Activated CD8-positive, alpha-beta memory T cell treated with anti-CD3 and anti-CD28 coated beads for 1 hour (primary cell): ENCODE data around the gene PTF1A.

Experiments used
- DNase-seq, 2 donors: peaks; one replicate each; pipeline ENCODE4 v3.0.0-alpha.2; 2020; ENCODE audit warnings: low read depth in 1 of 2; ENCODE audit errors: extremely low read depth in 1 of 2

Gene PTF1A

DNA sequence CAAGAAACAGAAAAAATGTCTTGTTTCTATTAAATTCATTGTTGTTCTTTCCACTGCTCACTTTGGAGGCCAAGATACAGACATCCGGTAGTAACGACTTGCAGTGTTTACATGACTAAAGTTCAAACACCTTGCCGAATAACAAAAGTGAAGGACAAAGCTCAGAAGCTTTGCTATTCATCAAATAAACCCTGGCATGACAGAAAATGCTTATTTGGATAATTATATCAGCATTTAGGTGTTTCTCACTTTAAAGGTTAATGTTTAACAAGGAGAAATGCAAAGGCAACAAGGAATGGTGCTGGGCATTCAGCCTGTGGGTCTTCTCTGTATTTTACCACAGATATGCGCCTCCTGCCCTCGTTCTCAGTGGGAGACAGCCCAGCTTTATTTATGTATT lies 5.4 kb upstream of the PTF1A start:
- no peak for DNase-seq

DNA sequence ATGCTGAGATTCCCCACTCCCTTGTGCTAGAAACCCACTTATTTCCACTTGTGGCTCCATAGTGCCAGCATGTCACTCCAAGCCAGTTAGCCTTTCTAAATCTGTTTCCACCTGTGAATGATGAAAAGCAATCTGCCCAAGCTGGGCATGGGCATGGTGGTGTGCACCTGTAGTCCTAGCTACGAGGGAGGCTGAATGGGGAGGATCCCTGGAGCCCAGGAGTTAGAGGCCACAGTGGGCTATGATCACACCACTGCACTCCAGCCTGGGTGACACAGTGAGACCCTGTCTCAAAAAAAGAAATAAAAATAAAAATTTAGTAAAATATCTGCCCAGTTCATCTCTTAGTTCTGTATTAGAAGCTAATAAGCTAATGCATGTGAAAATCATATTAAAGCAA lies 5.0 kb upstream of the PTF1A start:
- no peak for DNase-seq

DNA sequence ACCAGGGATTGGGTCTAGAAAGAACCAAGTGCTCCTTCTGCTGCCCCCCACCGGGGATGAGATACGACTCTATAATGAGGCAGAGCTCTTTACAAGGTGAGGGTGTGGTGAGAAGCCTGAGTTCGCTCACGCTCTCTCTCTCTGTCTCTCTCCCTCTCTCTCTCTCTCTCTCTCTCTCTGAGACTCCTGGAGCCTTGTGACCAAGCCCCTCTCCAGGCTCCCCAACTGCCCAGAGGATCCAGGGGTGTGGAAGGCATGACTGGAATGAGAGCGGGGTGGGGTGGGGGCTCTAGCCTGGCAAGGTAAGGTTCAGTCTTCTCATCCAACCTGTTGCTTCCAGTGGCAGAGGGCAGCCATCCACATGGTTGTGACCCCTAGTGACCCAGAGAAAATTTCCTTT lies 3.1 kb upstream of the PTF1A start:
- DNase-seq: no peak

DNA sequence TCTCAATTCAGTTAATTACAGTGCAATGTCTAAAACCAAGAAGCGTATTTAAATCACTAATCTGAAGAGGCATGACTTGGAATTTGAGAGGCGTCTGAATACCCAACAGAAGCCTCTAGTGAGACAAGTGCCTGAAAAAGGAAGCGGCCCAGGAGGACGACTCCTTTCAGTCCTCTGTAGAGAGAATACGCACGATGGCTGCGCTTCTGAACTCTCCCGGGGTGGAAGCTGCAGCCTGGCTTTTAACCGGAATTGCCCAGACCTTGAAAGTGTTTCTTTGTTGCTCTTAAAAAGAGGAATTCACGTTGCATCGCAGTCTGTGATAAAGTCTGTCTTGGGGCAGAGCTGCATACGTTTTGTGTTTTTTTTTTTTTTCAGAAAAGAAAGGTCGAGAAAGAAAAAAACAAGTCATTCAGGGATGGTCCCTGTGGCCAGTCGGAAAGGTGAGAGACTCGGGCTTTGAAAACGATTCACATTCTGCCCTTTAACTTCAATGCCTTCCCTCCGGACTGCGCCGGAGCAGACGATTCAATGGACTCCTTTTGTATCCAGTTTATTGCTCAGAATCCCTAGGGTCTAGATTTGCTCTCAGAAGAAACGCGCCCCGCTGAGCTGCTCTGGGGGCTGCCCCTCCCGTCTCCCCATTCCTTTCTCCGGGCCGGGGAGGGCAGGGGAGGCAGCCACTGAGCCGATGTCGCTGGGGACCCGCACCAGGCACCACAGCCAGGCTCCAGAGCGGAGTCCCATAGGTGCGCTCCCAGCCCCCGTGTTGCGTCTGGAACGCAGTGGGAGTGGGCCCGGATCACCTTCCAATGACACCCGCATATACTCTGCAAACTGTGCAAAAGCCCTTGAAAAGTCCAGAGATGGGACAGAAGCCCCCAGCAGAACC lies 994 bp upstream of the PTF1A start:
- DNase-seq: no peak

DNA sequence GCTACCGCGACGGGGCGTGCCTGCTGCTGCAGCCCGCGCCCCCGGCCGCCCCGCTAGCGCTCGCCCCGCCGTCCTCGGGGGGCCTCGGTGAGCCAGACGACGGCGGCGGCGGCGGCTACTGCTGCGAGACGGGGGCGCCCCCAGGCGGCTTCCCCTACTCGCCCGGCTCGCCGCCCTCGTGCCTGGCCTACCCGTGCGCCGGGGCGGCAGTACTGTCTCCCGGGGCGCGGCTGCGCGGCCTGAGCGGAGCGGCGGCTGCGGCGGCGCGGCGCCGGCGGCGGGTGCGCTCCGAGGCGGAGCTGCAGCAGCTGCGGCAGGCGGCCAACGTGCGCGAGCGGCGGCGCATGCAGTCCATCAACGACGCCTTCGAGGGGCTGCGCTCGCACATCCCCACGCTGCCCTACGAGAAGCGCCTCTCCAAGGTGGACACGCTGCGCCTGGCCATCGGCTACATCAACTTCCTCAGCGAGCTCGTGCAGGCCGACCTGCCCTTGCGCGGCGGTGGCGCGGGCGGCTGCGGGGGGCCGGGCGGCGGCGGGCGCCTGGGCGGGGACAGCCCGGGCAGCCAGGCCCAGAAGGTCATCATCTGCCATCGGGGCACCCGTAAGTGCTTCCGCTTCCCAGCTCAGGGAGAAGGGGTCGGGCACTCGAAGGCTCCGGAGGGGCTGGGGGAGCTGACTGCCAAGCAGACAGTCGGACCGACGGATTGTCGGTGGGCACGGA lies 761 bp downstream of the PTF1A start:
- no peak for DNase-seq

DNA sequence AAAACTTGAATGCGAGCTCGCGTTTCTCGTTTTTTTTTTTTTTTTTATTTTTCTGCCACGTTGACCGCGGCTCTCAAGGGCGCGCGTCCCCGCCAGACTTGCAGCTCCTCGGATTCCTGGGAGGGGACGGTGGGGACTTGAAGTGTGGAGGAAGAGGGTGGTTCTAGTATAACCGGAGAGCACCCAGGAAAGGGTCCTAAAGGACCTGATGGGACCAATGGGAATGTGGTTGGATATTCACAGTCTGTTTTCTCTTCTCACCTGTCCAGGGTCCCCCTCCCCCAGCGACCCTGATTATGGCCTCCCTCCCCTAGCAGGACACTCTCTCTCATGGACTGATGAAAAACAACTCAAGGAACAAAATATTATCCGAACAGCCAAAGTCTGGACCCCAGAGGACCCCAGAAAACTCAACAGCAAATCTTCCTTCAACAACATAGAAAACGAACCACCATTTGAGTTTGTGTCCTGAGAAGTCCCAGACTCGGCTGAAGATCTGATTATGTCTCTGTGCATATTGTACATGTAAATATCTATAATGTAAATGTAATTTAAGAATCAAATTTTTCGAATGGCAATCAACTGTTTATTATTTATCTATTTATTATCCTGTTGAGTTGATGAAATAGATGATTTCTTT lies 1.4 kb downstream of the PTF1A start:
- no peak for DNase-seq

DNA sequence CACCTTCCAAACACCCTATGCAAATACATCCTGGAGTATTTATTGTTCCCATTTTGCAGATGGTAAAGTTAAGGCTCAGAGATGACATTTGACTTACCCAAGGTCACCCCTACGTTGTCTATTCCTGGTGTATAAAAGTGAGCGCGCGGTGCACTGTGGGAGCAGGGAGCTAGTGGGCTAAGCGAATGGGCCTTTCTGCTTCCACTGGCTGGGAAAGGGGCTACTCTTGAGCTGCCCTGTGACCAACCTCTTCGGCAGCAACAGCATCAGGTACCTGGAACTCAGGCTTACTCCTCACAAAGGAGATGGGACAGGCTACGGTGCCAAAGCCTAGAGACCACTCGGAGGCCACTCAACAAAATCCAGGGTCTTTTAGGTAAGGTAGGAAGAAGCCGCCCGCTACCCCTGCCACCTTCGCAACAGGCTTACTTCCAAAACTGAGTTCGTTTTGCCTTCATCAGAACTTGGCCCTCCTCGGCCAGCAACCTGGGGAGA lies 2.4 kb downstream of the PTF1A start:
- DNase-seq: no peak

DNA sequence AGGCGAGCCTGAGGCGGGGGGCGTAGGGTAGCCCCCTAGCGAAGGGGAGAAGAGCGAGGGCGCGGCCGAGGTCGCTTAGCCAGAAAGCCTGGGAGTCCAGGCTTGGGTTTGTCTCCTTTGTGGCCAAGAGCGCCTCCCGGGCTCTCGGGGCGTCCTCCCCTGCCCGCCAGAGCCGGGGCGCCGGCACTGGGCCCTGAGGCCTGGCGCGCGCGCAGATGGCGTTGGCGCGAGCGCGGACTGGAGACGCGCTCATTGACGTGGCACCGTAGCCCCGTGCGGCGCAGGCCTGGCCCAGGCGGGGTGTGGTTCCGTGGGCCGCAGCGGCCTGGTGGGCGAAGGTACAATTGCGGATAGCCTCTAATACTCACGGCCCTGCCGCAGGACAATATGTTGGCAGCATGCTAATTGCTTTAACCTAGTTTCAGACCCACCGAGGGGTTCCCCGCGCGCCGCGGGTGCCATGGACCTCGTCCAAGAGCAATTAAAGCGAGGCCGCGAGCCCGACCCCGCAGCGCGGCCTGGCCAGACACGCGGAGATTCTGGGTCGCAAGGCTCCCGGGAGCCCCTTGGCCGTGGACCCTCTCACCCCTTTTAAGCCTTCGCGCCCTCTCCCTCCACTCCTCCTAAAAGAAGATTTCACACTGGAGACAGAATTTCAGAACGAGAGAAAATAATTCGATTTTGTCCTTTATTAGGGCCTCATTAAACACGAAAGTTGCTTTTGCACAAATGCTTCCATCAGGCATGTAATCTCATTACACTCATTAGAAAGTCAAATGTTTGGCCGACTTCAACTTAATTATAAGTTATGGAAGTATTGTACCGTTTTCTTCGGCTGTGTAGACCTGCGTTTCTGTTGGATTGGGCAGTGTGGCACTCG lies 3.1 kb downstream of the PTF1A start:
- DNase-seq: no peak

DNA sequence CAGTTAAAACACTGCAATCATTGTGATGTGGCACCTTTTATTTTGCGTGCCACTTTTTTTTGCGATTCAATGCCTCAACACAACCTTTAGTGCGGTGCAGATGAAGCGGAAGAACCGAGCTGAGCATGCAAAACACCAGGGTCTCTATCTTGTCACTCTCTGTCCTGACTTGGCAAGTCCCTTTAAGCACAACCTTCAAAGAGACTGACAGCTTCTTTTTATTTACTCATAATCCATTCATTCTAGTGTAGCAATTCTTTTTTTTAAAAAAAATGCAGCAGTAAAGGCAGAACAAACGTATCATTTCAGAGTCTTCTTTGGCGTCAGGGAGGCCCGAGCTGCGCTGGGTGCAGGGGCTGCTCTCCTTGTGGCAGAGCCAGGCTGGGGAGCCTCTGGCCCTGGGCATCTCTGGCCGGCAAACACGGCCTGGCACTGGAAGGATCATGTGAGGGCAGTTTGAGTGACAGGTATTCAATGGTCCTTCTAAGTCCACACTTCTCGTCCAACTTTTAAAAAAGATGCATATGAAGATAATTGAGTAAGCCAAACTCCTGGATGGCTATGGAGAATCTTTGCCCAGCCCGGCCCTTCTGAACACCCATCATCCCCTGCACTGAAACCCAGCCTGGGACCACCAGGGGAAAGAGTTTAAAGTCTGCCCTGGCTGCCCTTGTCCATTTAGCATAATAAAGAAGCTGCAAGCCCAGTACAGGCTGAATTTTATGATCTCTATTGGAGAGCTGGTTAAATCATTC lies 3.9 kb downstream of the PTF1A start:
- no peak for DNase-seq

DNA sequence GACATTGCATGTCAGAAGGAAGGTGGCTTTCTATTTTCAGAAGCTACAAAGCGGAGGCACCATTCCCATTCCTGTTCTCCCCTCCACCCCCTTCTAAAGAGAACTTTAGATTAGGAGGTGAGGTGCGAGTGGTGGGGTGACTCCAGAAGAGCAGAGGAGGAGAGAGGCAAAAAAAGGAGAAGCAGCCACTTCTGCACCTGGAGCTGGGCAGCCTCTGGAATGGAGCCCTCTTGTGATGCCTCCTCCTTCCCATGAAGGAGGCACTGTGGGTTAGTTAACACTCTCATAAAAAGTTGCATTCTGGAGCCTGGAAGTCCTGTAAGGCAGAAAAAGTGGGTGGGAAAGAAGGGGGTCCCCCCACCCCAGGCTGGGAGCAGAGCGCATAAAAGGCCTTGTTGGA lies 4.8 kb downstream of the PTF1A start:
- DNase-seq: no peak

DNA sequence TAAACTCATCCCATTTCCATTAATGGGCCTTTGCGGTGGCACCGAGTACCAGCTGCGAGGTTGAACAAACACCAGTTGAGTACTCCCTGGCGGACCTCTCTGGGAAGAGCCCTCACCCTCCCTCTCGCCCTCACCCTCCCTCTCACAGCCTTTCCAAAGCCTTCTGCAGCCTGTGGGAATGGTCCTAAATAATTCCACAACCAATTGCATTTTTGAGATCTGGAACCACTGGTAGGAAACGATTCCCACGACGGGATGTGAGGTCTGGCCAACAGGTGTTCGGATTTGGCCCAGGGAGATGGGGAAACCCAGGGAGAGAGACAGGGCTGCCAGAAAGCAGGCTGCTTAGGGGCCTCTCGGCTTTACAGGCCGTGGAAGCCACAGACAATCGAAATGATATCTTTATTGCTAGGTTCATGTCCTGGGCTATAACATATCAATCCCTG lies 5.3 kb downstream of the PTF1A start:
- DNase-seq: no peak

DNA sequence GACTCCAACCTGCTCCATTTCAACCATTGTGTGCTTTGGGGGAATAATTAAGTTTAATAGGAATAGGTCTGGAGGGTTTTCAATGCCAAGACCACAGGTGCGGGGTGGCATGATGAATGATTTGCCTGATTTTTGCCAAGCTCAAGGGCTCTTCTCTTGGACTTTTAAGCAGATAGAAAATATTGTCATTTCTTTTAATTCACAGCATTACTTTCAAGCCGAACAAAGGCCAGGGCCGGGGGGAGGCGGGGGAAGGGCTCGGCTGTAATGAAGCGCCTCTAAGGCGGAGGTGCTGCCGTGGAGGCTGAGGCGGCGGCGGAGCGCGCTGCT lies 6.5 kb downstream of the PTF1A start:
- no peak for DNase-seq

DNA sequence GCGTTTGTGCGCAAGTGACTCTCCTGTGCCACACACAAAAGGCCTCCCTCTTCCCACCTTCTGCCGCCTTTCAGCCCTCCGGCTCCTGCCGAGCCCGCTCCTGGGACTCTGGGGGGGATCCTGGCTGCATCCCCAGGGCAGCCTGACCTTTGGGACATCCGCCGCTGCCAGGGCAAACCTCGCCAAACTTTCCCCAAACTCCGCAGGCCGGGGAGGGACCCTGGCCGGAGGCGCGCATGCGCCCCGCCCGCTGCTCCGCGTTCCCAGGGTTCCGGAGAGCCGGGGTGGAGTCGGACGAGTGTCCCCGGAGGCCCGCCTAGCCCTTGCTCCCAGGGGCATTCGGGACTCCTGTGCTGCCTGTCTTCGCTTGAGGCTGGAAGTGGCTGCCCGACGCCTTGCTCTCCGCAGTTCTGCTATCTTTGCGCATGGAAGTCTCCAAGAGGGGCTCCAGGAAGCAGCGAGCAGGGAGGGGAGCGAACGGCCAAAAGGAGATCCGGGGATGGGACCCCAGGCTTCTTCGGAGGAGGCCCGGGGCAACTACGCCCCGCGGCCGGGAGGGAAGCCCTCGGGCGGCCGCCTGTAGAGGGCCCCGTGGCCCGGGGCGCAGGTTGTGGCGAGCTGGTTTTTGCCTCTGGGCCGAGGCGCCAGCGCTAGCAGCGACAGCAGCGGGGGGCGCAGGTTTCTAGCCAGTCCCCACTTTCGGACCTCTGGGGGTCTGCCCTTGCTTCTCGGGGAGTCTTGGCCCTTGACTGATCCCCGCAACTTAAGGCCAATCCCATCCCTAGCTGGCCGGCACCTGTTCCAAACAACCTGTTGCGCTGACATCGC lies 7.0 kb downstream of the PTF1A start:
- no peak for DNase-seq

DNA sequence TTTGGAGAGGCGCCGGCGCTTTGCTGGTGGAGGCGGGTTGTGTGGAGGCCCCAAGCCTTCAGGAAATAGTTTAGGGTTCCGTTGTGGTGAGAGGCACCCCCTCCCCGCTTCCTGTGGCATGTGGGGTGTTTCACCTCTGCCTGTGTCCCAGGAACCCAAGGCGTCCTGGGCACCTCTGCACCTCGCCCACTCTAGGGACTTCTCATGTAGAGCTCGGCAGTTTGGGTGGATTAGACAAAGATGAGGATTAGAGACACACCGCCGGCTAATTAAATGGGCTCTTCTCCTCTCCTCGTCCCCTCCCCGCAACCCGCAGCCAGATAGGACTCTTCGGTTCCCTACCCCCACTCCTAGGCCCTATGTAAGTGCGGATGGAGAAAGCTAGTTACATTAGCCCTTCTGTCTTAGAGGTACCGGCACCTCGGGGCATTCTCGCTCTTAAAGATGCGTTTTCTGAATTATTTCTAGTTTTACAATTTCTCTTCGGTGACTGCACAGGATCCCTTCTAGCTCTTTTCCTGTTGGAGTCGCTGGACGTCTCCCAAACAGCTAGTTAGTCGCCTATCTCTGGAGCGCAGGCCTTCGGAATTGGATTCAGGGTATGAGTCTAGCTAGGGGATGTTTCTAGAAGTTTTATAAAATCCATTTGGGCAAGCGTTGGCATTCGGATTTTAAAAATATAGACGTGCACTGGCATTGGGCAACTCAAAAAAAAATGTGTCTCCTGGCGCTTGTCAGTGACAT lies 7.8 kb downstream of the PTF1A start:
- DNase-seq: no peak

DNA sequence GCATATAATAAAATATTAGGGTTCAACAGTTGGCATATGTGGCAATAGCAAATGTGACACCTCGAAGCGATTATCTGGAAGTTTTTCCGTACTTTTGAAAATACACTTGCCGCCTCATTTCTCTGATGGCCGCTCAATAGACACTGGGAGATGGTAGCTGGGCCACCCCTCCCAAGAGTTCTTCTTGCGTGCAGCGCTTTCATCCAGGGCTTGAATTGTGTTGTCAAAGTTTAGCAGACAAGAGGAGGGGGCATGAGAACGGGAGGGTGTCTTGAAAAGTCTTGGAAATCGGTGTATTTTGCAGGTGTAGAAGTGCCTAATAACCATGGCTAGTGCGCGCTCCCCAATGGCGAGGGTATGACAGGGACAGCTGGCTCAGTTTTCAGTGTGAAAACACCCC lies 8.5 kb downstream of the PTF1A start:
- DNase-seq: no peak

DNA sequence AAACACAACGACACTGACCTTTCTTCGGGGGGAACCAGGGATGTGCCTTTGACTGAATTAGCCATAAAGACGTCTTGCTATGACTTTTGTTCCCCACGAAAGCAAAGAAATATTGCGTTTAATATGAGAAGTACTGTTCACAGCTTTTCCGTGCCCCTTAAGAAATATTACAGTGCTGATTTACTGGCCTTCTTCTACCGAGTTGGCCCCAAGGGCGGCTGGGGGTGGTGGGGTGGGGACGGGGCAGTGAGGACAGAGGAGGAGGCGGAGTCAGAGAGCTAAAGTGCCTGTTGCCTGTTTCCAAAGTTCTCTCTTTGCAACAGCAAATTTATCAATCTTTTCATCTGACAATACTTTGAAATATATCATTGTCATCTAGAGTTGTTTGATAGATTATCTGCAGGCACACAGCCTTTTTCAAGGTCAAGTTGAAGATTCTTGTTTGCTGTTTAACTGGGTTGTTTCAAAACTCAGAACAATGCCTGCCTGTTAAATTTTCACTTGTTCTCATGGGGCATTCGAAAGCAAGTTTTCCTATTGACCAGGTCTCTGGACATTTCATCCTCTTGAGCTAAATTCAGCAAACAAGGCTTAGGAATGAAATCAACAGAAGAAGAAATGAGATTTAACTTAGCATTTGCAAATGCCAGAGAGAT lies 9.0 kb downstream of the PTF1A start:
- DNase-seq: no peak

DNA sequence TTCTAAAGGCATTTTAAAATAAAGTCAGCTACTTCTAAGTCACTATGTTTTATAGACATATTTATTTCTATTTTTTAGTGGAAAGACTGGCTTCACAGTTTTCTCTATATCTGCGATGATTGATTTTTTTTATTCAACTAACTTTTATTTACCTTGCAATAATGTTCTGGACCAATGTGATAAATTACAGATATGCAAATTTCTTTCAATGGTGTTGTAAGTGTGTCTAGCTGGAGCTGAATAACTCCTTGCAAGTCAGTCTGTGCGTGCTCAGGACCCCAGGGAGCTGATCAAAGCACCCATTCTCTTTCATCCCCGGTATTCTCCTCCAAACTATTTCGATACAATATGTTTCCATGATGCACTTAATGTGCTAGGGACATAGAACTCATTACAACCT lies 9.7 kb downstream of the PTF1A start:
- no peak for DNase-seq

DNA sequence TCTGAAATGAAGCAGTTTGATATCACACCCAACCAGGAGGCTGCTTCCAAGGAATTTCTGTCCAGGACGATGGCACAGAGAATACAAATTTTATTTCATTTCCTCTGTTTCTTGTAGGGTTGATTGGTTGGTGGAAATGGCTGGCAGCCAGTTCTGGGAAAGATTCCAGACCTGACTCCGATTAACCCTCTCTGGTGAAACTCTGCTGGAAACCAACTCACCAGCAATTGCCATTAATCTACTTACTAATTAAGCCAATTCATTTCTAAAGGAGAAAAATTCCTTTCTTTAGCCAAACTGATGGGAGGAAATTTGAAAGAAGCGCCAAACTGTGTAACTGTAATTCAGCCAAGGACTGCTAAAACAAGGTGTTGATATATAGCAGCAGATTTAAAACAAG lies 10.7 kb downstream of the PTF1A start:
- no peak for DNase-seq
